ENCODE results near the gene PHTF2.
A peak's percentile ranks its signal among the peaks of the same experiment; 100 is the strongest.

Gene PHTF2

GRCh38 chr7:77796109-77796508 is 2.5 kb upstream of the PHTF2 start:
- DNase-seq, result no peak

- no peak for DNase-seq
Measured at GRCh38 chr7:77796960-77797359, 1.6 kb upstream of the PHTF2 start.

GRCh38 chr7:77797734-77798393 is 709 bp upstream of the PHTF2 start:
- DNase-seq, result no peak

GRCh38 chr7:77799078-77799964 is 748 bp downstream of the PHTF2 start:
- DNase-seq, result peak; percentile 16

DNA sequence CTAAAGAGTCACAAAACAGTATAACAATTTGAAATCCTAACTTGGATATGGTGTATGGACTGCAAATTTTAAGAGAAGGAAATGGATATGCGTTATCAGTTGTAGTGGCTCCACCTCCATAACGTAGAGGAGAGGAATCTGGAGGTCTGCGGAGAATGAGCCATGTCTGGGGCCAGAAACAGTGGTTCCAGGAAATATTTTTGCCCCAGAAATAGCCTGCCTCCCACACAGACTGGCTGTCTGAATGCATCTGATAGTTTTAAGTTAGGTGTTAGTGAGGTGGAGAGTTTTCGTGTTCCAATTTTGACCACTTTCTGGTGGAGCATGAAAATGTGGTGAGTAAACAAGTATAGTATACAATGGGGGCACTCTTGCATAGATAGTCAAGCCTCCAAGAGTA is 1.6 kb downstream of the PHTF2 start:
- DNase-seq, result no peak

DNA sequence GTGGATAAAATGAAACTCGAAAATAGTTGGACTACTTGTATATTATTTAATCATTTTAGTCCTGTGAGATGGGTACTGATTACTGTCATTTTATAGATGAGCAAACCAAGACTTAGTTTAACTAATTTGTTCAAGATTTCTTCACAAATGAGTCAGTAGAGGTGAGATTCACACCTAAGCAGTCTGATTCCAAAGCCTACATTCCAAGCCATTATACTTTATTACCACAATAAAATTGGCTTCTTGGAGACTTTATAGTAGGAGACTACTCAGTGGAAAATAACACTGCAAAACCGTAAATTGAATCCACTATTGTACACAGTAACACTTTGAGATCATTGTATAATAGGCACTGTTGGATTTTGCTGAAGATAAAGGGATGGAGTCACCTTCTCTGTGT is 2.2 kb downstream of the PHTF2 start:
- no peak for DNase-seq

DNA sequence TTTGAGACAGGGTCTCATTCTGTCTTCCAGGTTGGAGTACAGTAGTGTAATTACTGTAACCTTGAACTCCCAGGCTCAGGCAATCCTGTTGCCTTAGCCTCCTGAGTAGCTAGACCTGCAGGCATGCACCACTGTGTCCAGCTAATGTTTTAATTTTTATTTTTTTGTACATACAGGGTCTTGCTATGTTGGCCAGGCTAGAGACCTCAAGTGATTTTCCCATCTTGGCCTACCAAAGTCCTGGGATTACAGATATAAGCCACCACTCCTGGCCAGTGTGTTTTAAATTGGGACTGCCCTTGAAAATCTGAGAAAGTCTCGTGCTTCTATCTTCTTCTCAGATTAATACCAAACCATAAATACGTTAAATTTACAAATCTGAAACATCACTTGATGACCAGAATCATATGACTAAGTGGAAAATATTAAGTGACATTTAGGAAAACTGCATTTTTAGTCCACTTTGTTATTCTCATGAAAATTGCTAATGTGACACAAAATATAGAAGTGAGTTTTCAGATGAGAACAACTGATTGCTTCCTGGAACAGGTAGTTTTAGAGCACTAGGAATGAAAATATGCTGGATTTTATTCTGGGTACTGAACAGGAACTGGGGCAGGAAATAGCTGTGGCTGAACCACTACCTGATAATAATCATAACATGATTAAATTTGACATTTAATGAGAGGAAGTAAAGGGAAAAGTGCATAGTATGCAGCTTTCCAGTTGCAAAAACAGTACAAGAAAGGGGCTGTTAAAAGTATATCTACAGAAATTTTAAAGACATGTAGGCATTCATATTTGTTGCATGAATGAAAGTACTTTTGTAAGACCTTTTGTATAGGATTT is 4.2 kb downstream of the PHTF2 start:
- no peak for DNase-seq

- no peak for DNase-seq
Measured at GRCh38 chr7:77806425-77806824, 7.9 kb downstream of the PHTF2 start.

DNA sequence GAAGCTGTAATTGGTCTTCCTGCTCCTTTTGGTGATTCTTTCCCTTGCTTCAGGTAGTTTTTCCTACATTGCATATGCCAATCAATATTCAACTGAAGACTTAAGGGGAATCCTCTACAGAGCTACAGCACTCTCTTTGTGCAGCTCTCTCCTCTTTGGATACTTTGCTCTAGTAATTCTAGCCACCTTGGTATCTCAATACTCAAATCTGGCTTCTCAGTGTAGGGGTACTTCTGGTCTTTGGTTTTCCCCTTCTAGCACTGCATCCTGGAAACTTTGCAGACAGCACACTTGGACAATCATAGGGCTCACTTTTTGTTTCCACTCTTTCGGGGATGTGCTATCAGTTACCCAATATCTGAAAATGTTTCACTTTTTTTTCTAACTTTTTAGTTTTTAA is 9.9 kb downstream of the PHTF2 start:
- no peak for DNase-seq

GRCh38 chr7:77811516-77812289 is 13.1 kb downstream of the PHTF2 start:
- DNase-seq, result no peak

GRCh38 chr7:77812290-77812685 is 13.7 kb downstream of the PHTF2 start:
- no peak for DNase-seq

GRCh38 chr7:77813180-77813579 is 14.6 kb downstream of the PHTF2 start:
- DNase-seq, result no peak

- DNase-seq, result no peak
Measured at GRCh38 chr7:77819021-77819420, 20.4 kb downstream of the PHTF2 start.

- no peak for DNase-seq
Measured at GRCh38 chr7:77820967-77821366, 22.4 kb downstream of the PHTF2 start.

DNA sequence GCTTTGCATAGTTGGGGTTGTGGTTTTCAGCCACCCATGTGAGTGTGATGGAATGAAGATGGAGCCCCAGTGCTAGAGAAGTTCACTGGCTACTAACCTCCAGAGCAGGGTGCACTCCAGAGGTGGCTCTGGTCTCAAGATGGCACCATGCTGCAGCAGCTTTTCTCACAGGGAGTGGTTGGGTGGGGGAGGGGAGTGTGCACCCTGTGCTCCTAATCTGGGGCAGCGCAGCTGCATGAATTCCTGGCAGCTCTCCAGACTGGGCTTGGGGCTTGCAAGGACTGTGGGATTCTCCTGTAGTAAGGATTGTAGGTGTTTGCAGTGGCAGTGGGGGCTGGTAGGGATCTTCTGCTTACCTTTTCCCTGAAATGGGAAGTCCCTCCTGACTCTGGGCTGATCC is 23.7 kb downstream of the PHTF2 start:
- DNase-seq, result no peak

GRCh38 chr7:77823787-77824186 is 25.2 kb downstream of the PHTF2 start:
- DNase-seq, result no peak

- no peak for DNase-seq
Measured at GRCh38 chr7:77824636-77825035, 26.1 kb downstream of the PHTF2 start.

DNA sequence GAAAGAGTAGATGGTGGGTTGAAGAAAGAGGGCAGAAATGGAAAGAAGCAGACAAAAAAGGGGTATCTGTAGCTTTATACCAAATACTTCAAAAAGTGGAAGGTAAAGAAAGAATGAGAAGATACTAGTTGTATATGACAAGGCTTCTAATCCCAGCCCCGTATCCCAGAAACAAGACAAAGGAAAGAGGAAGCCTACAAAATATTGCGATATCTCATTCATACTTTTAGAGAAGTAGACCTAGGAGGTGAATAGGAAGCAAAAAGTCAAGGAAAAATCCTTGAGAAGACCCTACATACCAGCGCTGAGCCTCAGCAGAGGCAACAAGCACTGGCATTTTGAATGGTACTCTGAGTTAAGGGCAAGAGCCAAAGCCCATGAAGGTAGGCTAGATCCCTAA is 26.6 kb downstream of the PHTF2 start:
- no peak for DNase-seq

DNA sequence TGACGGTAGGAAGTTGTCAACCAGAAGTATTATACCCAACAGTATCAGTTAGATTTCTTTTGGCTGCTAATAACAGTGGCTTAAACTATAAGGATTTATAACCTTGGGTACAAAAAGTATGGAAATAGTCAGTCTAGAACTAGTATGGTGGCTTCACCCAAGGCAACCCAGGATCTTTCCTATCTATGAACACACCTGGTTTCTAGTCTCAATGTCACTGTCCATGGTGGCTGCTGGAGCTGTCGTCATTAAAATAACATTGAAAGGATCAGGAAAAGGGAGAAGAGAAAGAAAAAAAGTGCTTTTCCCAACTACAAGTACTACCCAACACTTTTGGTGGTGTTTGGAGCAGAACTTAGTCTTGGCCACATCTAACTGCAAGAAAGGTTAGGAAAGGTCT is 27.7 kb downstream of the PHTF2 start:
- DNase-seq, result no peak

DNA sequence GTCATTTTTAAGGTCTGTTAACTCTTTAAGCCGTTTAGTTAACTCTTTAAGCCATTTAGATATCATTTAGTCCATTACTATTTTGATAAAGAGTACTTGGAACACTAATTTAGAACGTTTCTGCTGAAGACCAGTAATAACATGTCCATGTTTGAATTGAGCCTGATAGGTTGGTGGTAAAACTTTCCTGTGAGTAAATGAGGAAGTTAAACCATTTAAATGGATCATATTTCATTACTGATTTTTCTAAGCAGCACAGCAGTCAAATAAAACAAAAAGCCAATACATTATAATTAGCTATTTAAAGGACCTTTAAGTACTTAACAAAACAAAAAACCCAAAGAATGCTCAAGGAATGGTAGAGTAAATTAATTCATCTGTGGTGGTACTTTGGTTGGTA is 29.4 kb downstream of the PHTF2 start:
- DNase-seq, result no peak

GRCh38 chr7:77830649-77831355 is 32.2 kb downstream of the PHTF2 start:
- DNase-seq, result no peak

DNA sequence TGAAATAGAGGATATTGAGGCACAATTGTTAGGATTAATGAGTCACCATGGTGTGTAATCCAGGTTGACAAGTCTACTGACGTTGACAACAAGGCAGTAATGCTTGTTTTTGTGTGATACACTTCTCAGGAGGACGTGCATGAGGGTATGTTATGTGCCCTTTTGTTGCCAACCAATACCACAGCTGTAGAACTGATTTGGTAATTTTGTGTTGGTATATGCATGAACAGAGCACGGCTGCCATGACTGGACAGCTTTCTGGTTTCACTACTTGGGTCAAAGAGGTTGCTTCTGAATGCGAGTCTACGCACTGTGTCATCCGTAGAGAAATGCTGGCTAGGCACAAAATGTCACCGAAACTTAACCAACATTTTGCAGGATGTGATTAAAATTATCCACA is 32.9 kb downstream of the PHTF2 start:
- DNase-seq, result no peak

Measured in T-helper 9 cell (primary cell).